NCI-H1436 treated with DMSO at 0.1 percent for 48 hours (cell line): ENCODE data around the gene SAG.

Experiments used
- DNase-seq: peaks from one replicate; lab custom pipeline; 2025; lab: John Stamatoyannopoulos, UW

SAG gene

DNA sequence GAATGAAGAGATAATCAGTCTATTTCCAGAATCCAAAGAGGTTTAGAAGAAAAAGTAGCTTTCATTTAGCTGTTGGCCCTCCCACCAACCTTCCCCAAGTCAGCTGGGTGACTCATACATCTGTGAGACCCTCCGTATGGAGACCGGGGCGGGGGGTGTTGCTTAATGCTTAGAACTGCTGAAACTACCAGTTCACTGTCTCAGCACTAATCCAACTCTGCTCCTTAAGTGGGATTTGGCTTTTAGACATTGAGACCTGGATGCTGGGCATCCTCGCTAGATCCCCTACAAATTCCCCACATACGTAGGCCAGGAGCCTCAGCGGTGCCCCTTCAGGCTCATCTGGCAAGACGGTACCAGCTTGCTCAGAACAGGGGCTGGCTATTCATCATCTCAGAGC, at the start of gene SAG:
Gene SAG (plus strand): TSS at position 252 of the 400 bp plus-strand sequence. CDS start 1,374 bp downstream, outside the sequence.
- DNase-seq = no peak

DNA sequence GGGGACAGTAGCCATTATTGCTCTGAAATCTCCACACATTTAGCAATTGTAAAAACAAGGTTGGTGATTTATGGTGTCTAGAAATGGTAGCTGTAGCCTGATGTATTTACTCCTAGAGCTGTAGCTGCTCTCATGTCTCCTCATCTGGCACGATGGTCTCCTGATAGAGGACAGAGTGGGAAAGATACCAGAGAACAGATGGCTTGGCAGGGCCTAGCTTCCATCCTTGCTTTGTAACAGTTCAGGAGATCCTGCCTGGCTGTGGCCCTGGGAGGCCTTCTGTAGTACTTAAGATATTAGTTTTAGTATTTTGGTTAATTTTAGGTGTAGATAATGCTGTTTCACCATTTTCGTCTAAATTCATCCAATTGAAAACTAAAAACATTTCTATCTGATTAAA, 49.4 kb upstream of the SAG start:
- DNase-seq = no peak

DNA sequence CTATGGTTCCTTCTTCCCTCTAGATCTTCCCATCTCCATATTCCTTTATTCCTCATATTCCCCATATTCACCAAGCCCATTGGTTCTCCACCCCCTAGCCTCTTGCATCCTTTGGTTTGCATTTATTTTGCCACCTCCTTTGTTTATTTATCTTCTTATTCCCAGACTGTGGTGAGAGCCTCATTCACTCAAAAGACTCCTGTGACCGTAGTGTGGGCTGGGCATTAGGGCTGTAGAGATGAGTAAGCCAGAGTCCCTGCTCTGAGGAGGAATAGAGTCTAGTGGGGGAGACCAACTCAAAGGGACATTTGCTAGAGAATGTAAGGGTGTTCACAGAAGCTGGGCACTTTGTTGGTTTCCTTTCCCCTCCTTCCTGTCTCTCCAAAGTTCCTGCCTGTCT, 47.9 kb upstream of the SAG start:
- DNase-seq = no peak

DNA sequence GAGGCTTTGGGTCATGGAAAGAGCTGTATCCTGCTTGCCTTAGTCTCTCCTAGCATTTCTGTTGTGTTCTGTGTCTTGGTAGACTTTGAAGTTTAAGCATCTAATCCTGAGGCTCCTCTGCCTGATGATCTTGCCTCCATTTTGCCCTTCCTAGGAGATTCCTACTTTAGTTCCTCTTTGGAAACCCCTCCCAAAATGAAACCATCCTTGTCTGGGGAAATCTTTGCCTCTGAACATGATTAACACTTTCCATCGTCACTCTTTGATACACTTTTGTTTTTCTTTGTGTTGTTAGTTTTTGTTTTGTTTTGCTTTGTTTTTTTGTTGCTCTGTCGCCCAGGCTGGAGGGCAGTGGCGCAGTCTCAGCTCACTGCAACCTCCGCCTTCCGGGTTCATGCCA, 47.0 kb upstream of the SAG start:
- no peak for DNase-seq

DNA sequence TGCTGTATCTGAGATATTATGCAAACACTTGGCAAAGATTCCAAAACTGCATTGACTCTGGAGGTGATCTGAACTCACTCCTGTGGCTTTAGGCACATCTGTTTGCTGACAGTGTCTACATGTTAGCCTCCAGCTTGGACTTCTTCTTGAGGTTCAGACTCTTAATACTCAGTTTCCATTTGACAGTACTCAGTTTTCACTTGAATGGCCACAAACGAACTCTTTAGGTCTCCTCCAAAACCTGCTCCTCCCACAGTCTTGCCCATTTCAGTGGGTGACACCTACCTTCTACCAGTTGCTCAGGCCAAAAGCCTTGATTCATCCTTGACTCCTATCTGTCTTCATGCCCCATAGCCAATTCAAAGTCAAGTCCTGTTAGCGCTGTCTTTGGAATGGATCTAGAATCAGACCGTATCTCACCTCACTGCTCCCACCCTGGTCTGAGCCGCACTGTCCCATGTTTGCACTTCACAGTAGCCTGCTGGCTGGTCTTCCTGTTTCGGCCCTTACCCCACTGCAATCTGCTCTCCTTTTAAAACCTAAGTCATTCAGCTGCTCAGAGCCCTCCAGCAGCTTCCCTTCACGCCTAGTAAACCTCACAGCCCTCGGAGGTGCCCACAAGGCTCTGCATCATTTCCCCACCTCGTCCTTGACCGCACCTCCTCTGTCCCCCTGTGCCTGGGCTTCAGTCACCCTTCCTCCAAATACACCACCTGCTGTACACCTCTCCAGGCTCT, 45.6 kb upstream of the SAG start:
- no peak for DNase-seq

DNA sequence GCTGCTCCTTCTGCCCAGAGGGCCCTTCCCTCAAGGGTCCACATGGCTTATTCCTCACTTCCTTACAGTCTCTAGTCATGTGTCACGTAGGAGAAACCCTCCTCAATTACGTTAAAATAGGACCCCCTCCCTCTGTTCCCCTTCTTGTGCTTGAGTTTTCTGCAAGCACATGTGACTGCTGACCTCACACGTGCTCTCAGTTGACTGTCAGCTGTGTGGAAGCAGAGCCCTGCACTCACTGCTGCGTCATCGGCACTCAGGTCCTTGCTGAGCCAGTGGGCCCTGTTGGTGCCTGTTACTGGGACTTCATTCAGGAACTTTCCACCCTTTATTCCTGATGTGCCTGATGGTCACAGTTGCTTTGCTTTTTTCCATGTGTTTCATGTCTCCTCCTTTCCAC, 45.1 kb upstream of the SAG start:
- DNase-seq = no peak

DNA sequence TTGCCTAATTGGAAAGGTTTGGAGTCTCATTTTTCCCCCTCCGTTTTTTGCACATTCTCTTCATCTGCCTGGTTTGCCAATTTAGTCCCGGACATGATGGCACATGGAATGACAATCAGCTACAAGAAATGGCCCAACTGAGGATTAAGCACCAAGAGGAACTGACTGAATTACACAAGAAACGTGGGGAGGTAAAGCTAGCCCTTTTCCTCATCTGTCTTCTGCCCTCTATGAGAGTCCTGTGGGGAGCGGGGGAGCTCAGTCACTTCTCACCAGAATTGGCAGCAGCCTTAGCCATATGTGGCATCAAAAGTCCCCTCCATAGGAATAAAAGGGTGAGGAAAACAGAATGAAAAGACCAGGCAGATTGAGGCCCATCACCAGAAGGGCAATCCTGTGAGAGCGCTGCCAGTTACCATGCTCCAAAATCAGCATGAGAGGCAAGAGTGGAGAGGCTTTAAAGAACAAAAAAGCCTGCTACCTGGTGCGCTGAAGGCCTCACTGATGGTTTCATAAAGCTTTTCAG, 44.5 kb upstream of the SAG start:
- no peak for DNase-seq

DNA sequence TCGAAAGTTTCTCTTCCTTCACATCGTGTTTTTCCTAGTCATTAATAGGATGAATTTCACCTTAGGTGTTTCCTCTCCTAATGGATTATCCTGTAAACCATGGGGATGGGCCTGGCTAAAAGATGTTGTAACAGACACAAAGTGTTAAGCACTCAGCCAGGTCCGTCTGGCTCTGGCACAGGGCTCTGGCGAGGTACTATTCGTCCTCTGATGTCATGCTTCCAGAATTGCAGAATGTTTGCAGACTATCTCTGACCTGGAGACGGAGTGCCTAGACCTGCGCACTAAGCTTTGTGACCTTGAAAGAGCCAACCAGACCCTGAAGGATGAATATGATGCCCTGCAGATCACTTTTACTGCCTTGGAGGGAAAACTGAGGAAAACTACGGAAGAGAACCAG, 42.9 kb upstream of the SAG start:
- DNase-seq = no peak

DNA sequence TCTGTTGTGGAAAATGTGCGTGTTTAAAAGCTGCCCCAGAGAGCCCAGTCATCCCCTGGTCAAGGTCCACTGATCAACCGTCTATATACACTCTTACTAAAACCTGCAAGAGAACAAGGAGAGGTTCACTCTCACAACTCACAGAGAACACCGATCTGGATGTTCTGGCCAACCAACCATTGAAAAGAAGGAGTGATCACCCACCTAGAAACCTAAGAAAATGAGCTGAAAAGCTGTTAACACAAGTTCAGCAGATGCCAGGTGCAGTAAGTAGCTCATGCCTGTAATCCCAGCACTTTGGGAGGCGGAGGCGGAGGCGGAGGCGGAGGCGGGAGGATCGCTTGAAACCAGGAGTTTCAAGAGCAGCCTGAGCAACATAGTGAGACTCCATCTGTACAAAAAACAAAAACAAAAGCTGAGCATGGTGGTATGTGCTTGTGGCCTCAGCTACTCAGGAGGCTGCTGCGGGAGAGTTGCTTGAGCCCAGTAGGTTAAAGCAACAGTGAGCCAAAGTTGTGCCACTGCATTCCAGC, 41.7 kb upstream of the SAG start:
- DNase-seq = no peak

DNA sequence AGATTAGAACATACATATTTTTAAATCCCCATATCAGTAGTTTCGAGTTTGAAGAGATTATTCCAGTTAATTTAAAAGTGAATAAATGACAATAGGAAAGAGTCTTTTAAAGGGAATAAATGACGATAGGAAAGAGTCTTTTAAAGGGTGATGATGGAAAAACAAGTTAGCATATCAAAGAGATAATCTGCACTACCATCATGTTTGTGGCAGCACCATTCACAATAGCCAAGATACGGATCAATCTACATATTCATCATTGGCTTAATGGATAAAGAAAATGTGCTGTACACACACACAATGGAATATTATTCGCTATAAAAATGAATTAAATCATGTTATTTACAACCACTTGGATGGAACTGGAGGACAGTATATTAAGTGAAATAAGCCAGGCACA, 41.1 kb upstream of the SAG start:
- no peak for DNase-seq

DNA sequence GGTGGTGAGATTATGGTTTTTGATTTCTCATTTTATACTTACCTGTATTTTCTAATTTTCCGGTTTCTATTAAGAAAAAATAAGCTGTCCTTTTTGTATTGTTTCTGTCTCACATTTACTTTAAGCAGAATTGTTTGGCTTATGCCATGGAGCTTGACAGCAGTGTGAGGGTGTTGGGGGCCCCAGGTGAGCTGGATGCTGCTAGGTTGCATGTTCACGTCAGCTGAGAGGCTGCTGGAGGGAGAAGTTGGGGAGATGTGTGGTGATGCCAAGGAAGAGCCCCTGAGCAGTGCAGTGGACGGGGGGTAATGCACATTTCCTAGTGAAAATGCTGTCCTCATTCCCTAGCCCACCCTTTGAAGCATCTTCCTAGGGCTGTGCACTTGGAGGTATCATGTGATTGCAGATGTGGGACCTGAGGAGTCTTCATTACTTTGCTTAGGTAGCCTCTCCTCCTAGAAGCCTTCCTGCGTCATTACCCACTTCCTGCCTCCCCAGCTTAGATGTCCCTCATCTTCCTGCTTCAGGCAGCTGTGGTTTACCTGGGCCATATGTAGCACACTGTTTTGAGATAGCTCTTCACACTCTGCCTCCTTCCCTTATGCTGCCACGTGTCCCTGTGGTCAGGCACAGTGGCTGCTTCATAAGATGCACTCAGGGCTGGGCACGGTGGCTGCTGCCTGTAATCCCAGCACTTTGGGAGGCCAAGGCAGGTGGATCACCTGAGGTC, 39.9 kb upstream of the SAG start:
- no peak for DNase-seq

DNA sequence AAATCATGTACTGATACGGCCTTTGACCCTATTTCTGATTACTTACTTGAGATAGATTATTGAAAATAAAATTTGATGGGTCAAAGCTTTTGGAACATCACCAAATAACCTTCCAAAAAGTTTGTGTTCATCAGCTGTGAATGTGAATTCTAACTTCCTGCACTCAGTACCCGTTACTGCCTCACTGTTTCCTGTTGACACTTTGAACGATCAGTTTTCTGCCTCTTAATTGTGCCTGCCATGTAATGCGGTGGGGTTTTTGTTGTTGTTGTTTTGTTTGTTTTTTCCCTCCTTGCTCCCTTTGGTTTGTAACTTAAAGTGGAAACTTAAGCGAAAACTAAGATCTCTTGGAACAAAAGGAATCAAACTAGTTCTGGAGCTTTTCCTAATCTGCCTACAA, 37.2 kb upstream of the SAG start:
- DNase-seq = no peak

DNA sequence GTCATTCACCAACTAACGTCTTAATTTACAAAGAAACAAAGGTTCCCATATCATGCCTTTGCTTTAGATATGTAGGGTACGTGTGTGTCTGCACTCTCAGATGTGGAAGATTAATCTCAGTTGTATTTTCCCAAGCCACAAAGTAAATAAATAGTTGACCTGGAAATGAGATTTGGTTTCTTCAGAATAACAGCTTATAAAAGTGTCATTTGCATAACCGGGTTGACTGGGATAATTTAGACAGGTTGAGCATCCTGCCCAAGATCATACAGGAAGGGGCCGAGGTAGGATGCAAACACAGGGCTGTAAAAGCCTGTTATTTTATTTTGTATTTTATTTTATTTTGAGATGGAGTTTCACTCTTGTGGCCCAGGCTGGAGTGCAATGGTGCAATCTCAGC, 36.7 kb upstream of the SAG start:
- no peak for DNase-seq

DNA sequence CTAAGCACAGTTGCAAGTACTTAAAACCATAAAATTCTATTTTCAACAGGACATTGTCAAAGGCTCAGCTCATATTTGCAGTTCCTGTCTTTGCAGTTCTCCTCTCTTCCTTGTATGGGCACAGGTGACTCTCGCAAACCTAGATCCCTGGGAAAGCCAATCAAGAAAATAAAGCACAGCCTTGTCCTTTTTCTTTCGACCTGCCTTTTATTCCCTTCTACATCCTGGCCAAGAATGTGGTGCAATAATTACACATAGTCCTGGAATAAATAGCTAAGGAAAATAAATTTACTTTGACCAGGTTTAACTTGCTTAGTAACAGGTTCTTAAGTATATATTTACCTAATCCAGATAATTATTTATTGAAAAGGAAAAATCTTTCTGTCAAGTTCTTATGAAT, 35.9 kb upstream of the SAG start:
- no peak for DNase-seq

DNA sequence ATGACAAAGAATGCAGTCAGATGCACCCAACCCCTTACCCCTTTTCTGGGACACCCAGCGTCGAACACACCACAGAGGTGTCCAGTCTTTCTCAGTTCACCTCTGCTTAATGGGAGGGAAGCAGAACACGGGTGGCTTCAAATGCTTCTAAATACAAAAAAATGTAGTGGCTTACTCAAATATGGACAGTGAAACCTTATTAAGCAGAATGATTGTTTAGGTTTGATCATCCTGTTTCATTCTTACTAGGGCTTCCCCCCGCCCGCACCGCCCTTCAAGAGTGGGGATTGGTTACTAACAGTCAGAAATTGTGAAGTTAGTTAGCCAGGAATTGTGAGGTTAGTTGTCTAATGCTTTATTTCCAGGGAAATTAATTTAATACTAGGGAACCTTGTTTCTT, 34.5 kb upstream of the SAG start:
- DNase-seq = no peak

DNA sequence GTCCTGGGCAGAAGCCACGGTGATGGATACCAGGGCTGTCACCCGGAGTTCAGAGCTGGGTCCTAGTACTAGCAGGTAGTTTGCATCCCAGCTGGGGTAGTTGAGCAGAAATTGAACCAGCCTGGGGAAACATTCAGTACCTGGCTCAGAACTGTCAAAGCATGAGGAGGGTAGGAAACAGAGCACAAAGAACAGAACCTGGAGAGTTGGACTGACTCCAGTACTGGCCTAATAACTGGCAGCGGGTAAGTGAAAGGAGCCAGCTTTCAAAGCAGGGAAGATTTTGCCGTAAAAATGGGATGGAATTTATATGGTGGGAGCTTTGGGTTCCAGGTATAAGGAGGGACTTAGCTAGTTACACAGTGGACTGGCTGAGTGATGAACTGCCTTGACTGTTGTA, 32.4 kb upstream of the SAG start:
- no peak for DNase-seq

DNA sequence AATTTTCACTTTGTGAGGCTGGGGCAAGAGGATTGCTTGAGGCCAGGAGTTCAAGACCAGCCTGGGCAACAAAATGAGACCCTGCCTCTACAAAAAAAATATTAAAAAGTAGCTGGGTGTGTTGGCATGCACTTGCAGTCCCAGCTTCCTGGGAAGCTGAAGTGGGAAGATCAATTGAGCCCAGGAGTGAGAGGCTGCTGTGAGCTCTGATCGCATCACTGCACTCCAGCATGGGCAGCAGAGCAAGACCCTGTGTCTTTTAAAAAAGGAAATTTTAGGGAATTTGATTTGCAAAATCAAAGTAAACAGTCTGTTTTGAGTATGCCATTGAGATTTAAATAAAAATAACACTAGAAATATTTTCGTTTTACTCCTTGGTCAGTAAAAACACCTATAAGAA, 28.7 kb upstream of the SAG start:
- no peak for DNase-seq

DNA sequence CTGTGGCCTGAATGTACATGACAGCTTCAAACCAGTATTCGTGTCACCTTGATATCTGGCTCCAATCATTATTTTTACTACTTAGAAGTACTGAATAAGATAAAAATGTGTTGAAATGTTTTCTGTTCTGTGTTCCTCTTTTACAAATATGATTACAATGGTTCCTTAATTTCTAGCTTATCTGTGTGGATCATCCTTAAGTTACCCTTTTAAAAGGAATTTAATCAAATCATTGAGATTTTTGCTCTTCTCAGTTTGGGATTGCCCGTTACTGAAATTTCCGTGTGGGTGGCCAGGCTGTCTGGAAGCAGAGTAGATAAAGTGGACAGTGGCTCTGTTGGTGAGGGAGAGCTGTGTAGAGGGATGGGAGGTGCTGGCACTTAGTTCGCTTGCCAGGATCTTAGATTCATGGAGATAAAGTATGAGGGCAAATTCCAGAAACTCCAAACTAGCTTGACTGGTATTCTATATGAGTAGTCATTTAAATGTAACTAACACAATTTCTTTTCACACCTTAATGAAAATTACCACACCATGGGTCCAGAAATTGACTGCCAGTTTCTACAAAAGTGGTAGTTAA, 27.4 kb upstream of the SAG start:
- DNase-seq = no peak

DNA sequence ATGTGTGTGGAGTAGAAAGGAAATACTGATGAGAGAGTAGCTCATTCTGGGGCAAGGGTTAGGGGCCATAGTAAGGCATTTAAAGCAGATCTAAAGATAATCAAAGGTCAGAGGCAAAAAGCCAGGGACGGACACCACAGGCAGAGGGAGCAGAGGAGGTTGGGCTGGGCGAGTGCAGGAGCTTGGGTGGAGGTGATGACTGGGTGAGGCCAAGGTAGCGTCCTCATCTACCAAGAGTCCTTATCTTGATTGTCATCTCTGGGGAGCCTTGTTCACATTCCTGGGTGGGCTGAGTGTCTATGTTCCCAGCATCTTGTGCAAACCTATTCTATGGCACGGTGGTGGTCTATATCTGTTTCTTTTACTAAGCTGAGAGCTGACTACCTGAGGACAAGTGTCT, 26.1 kb upstream of the SAG start:
- no peak for DNase-seq

DNA sequence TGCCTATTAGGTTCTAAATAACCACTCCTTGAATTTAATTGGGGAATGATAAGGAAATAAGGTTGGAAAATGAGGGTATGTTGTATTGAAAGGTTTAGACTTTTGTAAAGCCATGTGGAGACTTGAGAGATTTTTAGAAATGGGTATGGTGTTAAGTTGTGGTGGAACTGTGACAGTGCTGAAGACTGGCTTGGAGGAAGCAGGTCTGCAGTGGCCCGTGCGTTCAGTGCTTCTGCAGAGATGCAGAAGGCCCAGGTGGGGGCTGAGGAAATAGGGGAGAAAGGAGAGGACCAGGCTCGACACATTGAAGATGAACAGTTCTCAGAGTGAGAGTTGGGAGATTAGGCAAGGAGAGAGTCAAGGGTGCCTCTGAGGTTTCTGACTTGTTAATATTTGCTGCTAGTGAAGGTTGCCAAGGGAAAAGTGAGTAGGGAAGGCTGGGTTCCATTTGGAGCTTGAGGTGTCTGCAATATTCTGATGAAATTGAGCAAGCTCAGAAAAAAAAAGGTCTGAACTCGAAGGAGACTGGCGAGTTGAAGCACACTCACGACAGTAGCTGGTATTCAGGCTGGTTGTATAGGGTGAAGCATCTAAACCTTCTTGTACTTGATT, 25.5 kb upstream of the SAG start:
- DNase-seq = no peak

DNA sequence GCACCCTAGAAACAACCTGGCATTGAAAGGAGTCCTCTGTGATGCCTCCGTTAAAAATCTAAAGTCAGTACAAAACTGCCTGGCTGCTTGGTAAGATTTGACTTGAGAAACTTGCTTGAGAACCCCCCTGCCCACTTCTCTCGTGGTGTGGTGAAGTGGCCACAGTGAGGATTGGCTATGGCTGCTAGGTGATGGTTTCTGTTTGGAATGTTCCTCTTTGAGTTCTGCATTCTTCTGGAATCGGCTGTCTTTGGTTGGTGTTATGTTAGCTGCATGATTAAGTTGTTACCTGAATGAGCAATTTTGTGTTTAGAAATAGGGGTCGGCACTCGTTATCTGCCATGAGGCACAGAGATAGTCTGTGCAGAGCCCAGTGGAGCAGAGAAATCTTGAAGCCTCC, 21.7 kb upstream of the SAG start:
- DNase-seq = no peak

DNA sequence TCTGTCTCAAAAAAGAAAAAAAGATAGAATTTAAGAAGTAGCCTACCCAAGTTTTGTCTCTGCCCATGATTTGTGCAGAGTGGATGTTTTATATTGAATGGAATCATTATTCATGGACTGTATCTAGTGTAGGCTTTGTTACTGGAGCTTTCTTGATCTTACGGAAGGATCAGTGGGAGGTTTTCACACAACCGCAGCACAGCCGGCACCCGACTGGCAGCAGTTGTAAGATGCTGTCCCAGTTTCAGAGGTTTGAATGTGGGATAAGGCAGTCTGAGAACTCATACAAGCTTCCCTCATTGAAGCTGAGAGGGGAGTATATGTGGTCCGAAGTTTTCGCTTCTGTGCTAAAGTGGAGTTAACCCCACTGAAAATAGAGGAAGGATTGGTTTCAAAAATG, 19.7 kb upstream of the SAG start:
- DNase-seq = no peak

DNA sequence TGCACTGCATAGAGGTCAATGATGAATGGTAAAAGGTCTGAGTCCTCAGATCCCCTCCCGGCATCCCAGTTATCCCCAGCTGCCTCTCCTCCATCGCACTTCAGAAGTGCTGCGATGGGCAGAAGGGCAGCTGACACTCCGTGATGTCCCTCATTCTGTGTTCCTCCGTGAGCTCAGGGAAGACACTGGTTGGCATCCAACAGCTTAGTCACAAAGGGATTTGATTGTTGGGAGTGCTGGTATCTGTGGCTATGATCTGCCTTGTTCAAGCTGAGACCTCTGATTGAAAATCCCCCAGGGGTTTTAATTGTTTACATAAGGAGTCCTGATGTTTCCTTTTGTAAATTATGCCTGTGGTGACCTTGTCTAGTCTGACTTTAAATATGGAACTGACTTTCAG, 19.0 kb upstream of the SAG start:
- no peak for DNase-seq
